CD4-positive, alpha-beta T cell treated with Interleukin-10 for 1 hour (primary cell): Measurements from ENCODE around the gene NHLH1.

ENCODE experiments used
- DNase-seq: peaks from one replicate; pipeline ENCODE4 v3.0.0-alpha.2; 2020

The NHLH1 gene

DNA sequence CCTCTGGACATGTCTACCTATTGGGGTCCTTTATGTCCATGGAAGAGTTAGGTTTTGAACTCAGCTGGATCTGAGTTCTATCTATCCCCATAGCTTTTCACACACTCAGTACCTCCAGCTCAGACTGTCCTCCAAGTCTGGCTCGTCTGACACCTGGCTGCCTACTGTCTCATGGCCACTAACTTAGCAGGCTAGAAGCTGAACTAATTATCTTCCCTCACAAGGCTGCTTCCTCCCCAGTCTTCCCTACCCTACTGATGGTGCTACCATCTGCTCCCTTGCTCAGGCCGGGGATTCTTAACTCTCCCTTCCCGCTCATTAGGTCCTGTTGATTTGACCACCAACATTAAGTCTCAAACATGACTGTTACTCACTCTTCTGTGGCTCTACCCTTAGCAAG is 46.8 kb downstream of the NHLH1 start:
- DNase-seq = no peak

- DNase-seq = no peak
Measured at GRCh38 chr1:160414881-160415280, 48.0 kb downstream of the NHLH1 start.

- no peak for DNase-seq
Measured at GRCh38 chr1:160415696-160416290, 48.9 kb downstream of the NHLH1 start.

DNA sequence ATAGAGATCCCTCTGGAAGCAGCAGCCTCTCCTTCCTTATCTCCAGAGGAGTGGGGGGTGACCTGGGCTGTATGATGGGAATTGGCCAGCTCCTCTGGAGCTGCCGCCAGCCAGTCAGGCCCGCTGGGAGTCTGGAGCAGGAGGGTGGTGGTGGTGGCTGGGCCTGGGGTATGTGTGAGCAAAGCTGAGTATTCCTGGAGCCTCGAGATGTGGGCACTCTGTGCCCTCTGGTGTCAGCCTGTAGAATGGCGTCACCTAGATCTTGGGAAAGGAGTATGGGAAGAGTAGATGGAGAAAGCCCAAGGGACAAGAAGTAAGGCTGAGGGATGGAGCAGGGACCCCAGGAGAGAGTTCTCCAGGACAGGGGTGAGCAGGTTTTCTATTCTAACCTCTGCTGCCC is 49.5 kb downstream of the NHLH1 start:
- no peak for DNase-seq

- no peak for DNase-seq
Measured at GRCh38 chr1:160418483-160418882, 51.6 kb downstream of the NHLH1 start.

GRCh38 chr1:160419150-160419837 is 52.4 kb downstream of the NHLH1 start:
- no peak for DNase-seq

- no peak for DNase-seq
Measured at GRCh38 chr1:160419838-160420169, 52.9 kb downstream of the NHLH1 start.

- no peak for DNase-seq
Measured at GRCh38 chr1:160420881-160421842, 54.3 kb downstream of the NHLH1 start.

- no peak for DNase-seq
Measured at GRCh38 chr1:160421881-160422280, 55.0 kb downstream of the NHLH1 start.
